HepG2 (cell line): ENCODE data around the gene BCKDHA. TPM values are rescaled to one million over a fixed set of nuclear protein-coding genes. Genes with fewer than 3 reads are reported as not detected.
A peak's percentile ranks its signal among the peaks of the same experiment; 100 is the strongest.

Source experiments
- BRD4 ChIP-seq: sonication (generic); formaldehyde crosslinking; IDR thresholded peaks from 2 replicates; pipeline ENCODE4 v1.4.0; 2020; ENCODE audit warnings: missing genetic modification reagents
- DPF2 ChIP-seq: sonication (generic); formaldehyde crosslinking; IDR thresholded peaks from 2 replicates; pipeline ENCODE4 v1.4.0; 2020; ENCODE audit warnings: mild to moderate bottlenecking, low read depth, missing genetic modification reagents, borderline replicate concordance
- FIP1L1 ChIP-seq: fragments of 200-400 bp; formaldehyde crosslinking; IDR thresholded peaks from 2 replicates; pipeline ENCODE4 v1.6.1; 2018; ENCODE audit warnings: low read depth, mild to moderate bottlenecking, low read length, moderate library complexity, borderline replicate concordance; ENCODE audit not compliant: insufficient read depth
- FOXP1 ChIP-seq, 2 experiments: fragments of 450-650 bp in 1 of 2; IDR thresholded peaks; 2 replicates each; pipeline ENCODE4 v1.6.1; 2017 to 2018; ENCODE audit warnings: antibody characterized with exemption in 1 of 2
- HNRNPL ChIP-seq: fragments of 200-400 bp; formaldehyde crosslinking; IDR thresholded peaks from 2 replicates; pipeline ENCODE4 v1.6.1; 2017; ENCODE audit warnings: mild to moderate bottlenecking, low read depth, low read length
- NR1H2 ChIP-seq: sonication (generic); formaldehyde crosslinking; IDR thresholded peaks from 2 replicates; pipeline ENCODE4 v1.8.1; 2022; ENCODE audit warnings: low read depth, missing genetic modification reagents, borderline replicate concordance
- PITX1 ChIP-seq: sonication (generic); formaldehyde crosslinking; IDR thresholded peaks from 2 replicates; pipeline ENCODE4 v1.5.1; 2020; ENCODE audit warnings: mild to moderate bottlenecking, missing genetic modification reagents
- RCOR2 ChIP-seq: IDR thresholded peaks from 2 replicates; pipeline ENCODE4 v1.6.1; 2016; ENCODE audit warnings: missing biosample characterization, missing genetic modification reagents
- SNAI1 ChIP-seq: sonication (generic); formaldehyde crosslinking; IDR thresholded peaks from 2 replicates; pipeline ENCODE4 v1.5.0; 2020; ENCODE audit warnings: mild to moderate bottlenecking, missing genetic modification reagents, borderline replicate concordance
- SP1 ChIP-seq, 2 experiments: fragments of 450-650 bp in 1 of 2; sonication (generic) in 1 of 2; formaldehyde crosslinking in 1 of 2; IDR thresholded peaks; 2 replicates each; pipeline versions ENCODE4 v1.4.0 to v1.6.1; 2016 to 2020; ENCODE audit warnings: missing genetic modification reagents in 1 of 2
- TBP ChIP-seq: sonication (generic); formaldehyde crosslinking; IDR thresholded peaks from 2 replicates; pipeline ENCODE4 v1.5.0; 2020; ENCODE audit warnings: missing genetic modification reagents
- ZFP82 ChIP-seq: sonication (generic); formaldehyde crosslinking; IDR thresholded peaks from 2 replicates; pipeline ENCODE4 v1.5.1; 2020; ENCODE audit warnings: mild to moderate bottlenecking, missing genetic modification reagents, borderline replicate concordance
- ZNF362 ChIP-seq: sonication (generic); formaldehyde crosslinking; IDR thresholded peaks from 2 replicates; pipeline ENCODE4 v1.4.0; 2020; ENCODE audit warnings: missing genetic modification reagents, mild to moderate bottlenecking, borderline replicate concordance
- ZNF513 ChIP-seq: sonication (generic); formaldehyde crosslinking; conservative IDR thresholded peaks from 2 replicates; pipeline ENCODE4 v1.5.0; 2020; ENCODE audit warnings: missing genetic modification reagents
- ZNF7 ChIP-seq: IDR thresholded peaks from 2 replicates; pipeline ENCODE4 v1.6.1; 2016; ENCODE audit warnings: missing biosample characterization, missing genetic modification reagents
- ZNF746 ChIP-seq: sonication (generic); formaldehyde crosslinking; IDR thresholded peaks from 2 replicates; pipeline ENCODE4 v1.8.0; 2022; ENCODE audit warnings: mild to moderate bottlenecking, missing genetic modification reagents
- ZNF816 ChIP-seq: sonication (generic); formaldehyde crosslinking; IDR thresholded peaks from 2 replicates; pipeline ENCODE4 v1.8.0; 2022; ENCODE audit warnings: missing genetic modification reagents, mild to moderate bottlenecking, borderline replicate concordance
- polyA plus RNA-seq, 8 experiments: library from polyadenylated mRNA; depleted of rRNA in 3 of 8; stranded (reverse) in 7 of 8; unstranded in 1 of 8; fragments of >200 nt; fragmentation: Illumina TruSeq in 4 of 8; extraction: Trizol in 4 of 8; gene quantifications; 2 replicates each; pipeline versions ENCODE4 v1.2.1 to v1.2.3, GENCODE V29; 2011 to 2016; ENCODE audit warnings: low read depth in 4 of 8, missing spikeins in 1 of 8, mixed read lengths in 1 of 8; ENCODE audit not compliant: insufficient read depth in 1 of 8
- total RNA-seq, 5 experiments: library from RNA; depleted of rRNA; stranded (reverse); fragments of >200 nt; fragmentation: Illumina TruSeq; extraction: Trizol; gene quantifications; 2 replicates each; pipeline ENCODE4 v1.2.3, GENCODE V29; 2016; ENCODE audit warnings: low read depth in 1 of 5
- TF ChIP-seq, protein P1 (sequence below): conservative IDR thresholded peaks from 2 replicates; pipeline ENCODE4 v1.6.1; 2018; ENCODE audit warnings: missing genetic modification reagents

BCKDHA gene
- total and polyA plus RNA-seq, 2 of the 13 experiments (the other 11 are each of a cell fraction or from before 2014, with no cell fraction given): 11.8 to 31.5 TPM

- TF ChIP-seq SP1 (IDR thresholded peaks at IDR 0.05): no peak
- TF ChIP-seq SP1 (CRISPR knock-in tag; IDR thresholded peaks at IDR 0.05): peak; percentile 86
- TF ChIP-seq ZNF362 (CRISPR knock-in tag): no peak
- 0 out of 2 replicates have a peak, but pooled peaks have one; percentile 83 for TF ChIP-seq ZNF513 (CRISPR knock-in tag)
- no peak for TF ChIP-seq ZNF7
- no peak for TF ChIP-seq HNRNPL
- 0 out of 2 replicates have a peak, but pooled peaks have one; percentile 56 for TF ChIP-seq BRD4 (CRISPR knock-in tag)
- TF ChIP-seq NR1H2 (CRISPR knock-in tag): no peak
- peak; percentile 56; the same call in 1 of the 2 replicates for TF ChIP-seq ZNF746 (CRISPR knock-in tag)
- no peak; the same call in 1 of the 2 replicates for TF ChIP-seq RCOR2 (CRISPR knock-in tag)
- no peak for TF ChIP-seq TBP
- TF ChIP-seq PITX1 (CRISPR knock-in tag): peak; percentile 90
- TF ChIP-seq ZFP82: no peak
- no peak for TF ChIP-seq SNAI1 (CRISPR knock-in tag)
- TF ChIP-seq, protein P1, sequence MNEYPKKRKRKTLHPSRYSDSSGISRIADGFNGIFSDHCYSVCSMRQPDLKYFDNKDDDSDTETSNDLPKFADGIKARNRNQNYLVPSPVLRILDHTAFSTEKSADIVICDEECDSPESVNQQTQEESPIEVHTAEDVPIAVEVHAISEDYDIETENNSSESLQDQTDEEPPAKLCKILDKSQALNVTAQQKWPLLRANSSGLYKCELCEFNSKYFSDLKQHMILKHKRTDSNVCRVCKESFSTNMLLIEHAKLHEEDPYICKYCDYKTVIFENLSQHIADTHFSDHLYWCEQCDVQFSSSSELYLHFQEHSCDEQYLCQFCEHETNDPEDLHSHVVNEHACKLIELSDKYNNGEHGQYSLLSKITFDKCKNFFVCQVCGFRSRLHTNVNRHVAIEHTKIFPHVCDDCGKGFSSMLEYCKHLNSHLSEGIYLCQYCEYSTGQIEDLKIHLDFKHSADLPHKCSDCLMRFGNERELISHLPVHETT (CRISPR knock-in tag): peak; percentile 45; the same call in 1 of the 2 replicates
- TF ChIP-seq ZNF816 (CRISPR knock-in tag): no peak
- TF ChIP-seq FOXP1 (IDR thresholded peaks at IDR 0.05): peak; percentile 71
- TF ChIP-seq FOXP1 (CRISPR knock-in tag; IDR thresholded peaks at IDR 0.05): peak; percentile 83
- TF ChIP-seq DPF2: no peak
- no peak for TF ChIP-seq FIP1L1
Measured at GRCh38 chr19:41397086-41398049, at the start of gene BCKDHA, which contains the start of gene EXOSC5 (continued).
